Measurements from ENCODE around the gene USP53.

DNA sequence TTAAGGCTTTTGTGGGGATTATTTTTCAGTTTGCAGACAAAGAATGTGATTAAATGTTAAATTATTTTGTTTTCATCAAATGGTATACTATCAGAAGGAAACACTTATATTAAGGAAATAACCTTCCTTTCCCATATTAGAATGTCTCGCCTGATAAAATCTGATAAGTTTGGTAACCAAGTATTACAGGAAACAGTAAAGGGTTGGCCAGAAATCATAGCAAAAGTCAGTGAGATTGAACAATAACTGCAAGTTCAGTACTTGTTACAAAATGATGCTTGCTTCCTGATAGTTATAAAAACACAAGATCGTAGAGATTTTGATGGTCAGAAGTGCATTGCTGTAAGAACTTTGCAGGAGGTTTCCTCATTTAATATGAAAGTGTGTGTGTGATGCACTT is 68.9 kb downstream of the USP53 start:
- no peak for TF ChIP-seq POLR2AphosphoS5 (IDR thresholded peaks at IDR 0.05; ENCODE audit: borderline replicate concordance, low read depth, low read length)
- no peak for TF ChIP-seq EZH2 (IDR thresholded peaks at IDR 0.05)

Measured in SK-N-MC (cell line).